ENCODE results near the gene MRPS11. TPM values are rescaled to one million over a fixed set of nuclear protein-coding genes. Genes with fewer than 3 reads are reported as not detected.

MRPS11 gene
- total and polyA plus RNA-seq, 10 of the 15 experiments (the other 5 are each of a cell fraction or from before 2014, with no cell fraction given) = 37.1 to 148 (median 68.7) TPM

DNA sequence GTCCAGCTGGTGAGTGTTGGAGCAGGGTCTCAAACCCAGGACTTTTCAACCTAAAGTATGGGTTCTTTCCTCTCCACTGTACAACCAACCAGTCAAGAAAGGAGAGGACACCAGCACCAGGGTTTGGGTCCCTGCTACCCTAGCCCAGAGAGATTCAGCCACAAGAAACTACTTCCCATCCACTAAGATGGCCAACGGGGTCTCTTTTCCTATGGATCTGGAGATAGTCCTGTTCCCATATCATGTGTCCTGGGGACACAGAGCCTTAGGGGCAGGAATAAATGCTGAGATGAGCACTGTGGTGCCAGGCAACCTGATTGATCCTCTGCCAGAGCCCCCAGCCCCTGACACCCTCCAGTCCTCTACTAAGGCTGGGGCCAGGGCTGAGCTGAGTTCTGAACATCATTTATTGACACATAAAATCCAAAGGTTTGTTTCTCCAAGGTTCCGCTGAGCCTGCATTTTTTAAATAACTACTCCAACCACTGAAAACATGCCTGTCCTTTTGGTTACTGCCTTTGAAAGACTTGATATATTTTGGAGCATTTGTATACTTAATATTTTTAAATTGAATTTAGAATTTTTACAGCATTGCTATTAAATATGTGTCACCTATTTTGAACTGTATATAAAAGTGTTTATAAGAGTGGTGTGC, 26.3 kb upstream of the MRPS11 start:
- H3K9me3 ChIP-seq (replicated peaks; ENCODE audit: control insufficient read depth, insufficient read depth, low read length) = no peaks in the 10 kb centered on the region; the same call in 2 of the 3 replicates
- no peak overlapping the region for H3K27ac ChIP-seq (ENCODE audit: control insufficient read depth, insufficient read depth)
- FAIRE-seq (no peak), DNase-seq (ENCODE audit: low read depth, low spot score) (no peak), ATAC-seq (no peak)
- BruUV-seq (replicated peaks) = no TSS peak
- H4K20me1 ChIP-seq (ENCODE audit: control insufficient read depth, insufficient read depth) = no peaks in the 10 kb centered on the region
- no peak overlapping the region for H3K9ac ChIP-seq (ENCODE audit: control insufficient read depth, insufficient read depth, low read length)
- no peaks in the 10 kb centered on the region for H3K79me2 ChIP-seq (ENCODE audit: control insufficient read depth, insufficient read depth, low read length)
- ChIA-PET CTCF (no interaction called here), SMC1A (ENCODE audit: uncharacterized antibody, unreplicated experiment) (interaction anchor here (0.6 kb wide), 1 partner anchor 26 kb away, joined by 3 read pairs; no protein-coding TSS in a partner anchor), RAD21 (ENCODE audit: unreplicated experiment) (no interaction called here), POLR2A (no interaction called here)
- no peak overlapping the region for H2AFZ ChIP-seq (ENCODE audit: control insufficient read depth, low read depth, low read length)
- no peak overlapping the region for H3K4me2 ChIP-seq (ENCODE audit: control insufficient read depth, insufficient read depth)
- H3K27me3 ChIP-seq (replicated peaks in 1 of 2; ENCODE audit: control insufficient read depth in 2 of 2, insufficient read depth in 2 of 2, low read length in 1 of 2) = no peaks in the 10 kb centered on the region; a peak in 2 of 4 replicates
- H3K4me1 ChIP-seq (ENCODE audit: control insufficient read depth, insufficient read depth, low read length) = no peaks in the 10 kb centered on the region
- intact Hi-C loops (cut with micrococcal nuclease; ENCODE audit: unreplicated experiment) (no loop called here), in situ Hi-C loops (cut with MboI) (no loop called here)
- H3K36me3 ChIP-seq (ENCODE audit: control insufficient read depth in 2 of 2, insufficient read depth in 2 of 2, low read length in 1 of 2) = no peaks in the 10 kb centered on the region
- WGBS (ENCODE audit: insufficient coverage, insufficient replicate concordance, low lambda C conversion rate, missing lambda C conversion rate) = 26% methylated on average over 2 of the region's 2 CpGs
- TF ChIP-seq ATF3 (IDR thresholded peaks at IDR 0.05; ENCODE audit: borderline replicate concordance, extremely low read depth, low read depth, low read length) (no peak), IKZF1 (conservative IDR thresholded peaks at IDR 0.05) (no peak), ATF7 (IDR thresholded peaks at IDR 0.05; ENCODE audit: low read depth) (no peak), ZNF687 (IDR thresholded peaks at IDR 0.05) (no peak), TCF3 (IDR thresholded peaks at IDR 0.05; ENCODE audit: borderline replicate concordance, insufficient read depth, low read depth, low read length) (no peak), KDM1A (IDR thresholded peaks at IDR 0.05; ENCODE audit: borderline replicate concordance) (no peak), SMC3 (IDR thresholded peaks at IDR 0.05; ENCODE audit: borderline replicate concordance, low read length) (no peak), POU2F2 (IDR thresholded peaks at IDR 0.05; ENCODE audit: borderline replicate concordance, low read depth, low read length) (no peak), ZZZ3 (IDR thresholded peaks at IDR 0.05; ENCODE audit: control insufficient read depth, insufficient read length, low read depth) (no peak), ETV6 (conservative IDR thresholded peaks at IDR 0.05 in 1 of 2, IDR thresholded peaks at IDR 0.05 in 1 of 2; ENCODE audit: borderline replicate concordance in 1 of 2, low read depth in 1 of 2) (no peak), SPI1 (IDR thresholded peaks at IDR 0.05; ENCODE audit: borderline replicate concordance, insufficient read depth, low read depth, low read length) (no peak), SREBF2 (IDR thresholded peaks at IDR 0.05; ENCODE audit: low read length) (no peak), ZNF274 (IDR thresholded peaks at IDR 0.05; ENCODE audit: insufficient read depth, insufficient read length) (no peak), NR2F1 (conservative IDR thresholded peaks at IDR 0.05) (no peak), ZBED1 (IDR thresholded peaks at IDR 0.05; ENCODE audit: borderline replicate concordance) (no peak)
- TF ChIP-seq, protein P1, sequence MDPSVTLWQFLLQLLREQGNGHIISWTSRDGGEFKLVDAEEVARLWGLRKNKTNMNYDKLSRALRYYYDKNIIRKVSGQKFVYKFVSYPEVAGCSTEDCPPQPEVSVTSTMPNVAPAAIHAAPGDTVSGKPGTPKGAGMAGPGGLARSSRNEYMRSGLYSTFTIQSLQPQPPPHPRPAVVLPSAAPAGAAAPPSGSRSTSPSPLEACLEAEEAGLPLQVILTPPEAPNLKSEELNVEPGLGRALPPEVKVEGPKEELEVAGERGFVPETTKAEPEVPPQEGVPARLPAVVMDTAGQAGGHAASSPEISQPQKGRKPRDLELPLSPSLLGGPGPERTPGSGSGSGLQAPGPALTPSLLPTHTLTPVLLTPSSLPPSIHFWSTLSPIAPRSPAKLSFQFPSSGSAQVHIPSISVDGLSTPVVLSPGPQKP (IDR thresholded peaks at IDR 0.05; ENCODE audit: low read depth, low read length) = no peak
- no peak overlapping the region for H3K4me3 ChIP-seq
